Suprapubic skin (tissue), 4 donors: ENCODE results near the gene TMEM213. TPM values are rescaled to one million over a fixed set of nuclear protein-coding genes. Genes with fewer than 3 reads are reported as not detected.

Experiments used
- DNase-seq, 2 donors: peaks; one replicate each; pipeline ENCODE4 v3.0.0-alpha.2; 2019; ENCODE audit warnings: low spot score in 2 of 2
- H3K27ac ChIP-seq: fragments of 200-600 bp; sonication (generic); one replicate; pipeline ENCODE4 v1.5.1; 2019
- H3K27me3 ChIP-seq: fragments of 200-600 bp; sonication (generic); one replicate; pipeline ENCODE4 v1.5.1; 2019
- H3K36me3 ChIP-seq: fragments of 200-600 bp; sonication (generic); one replicate; pipeline ENCODE4 v1.5.1; 2019
- H3K4me1 ChIP-seq: fragments of 200-600 bp; sonication (generic); one replicate; pipeline ENCODE4 v1.5.1; 2019
- H3K4me3 ChIP-seq: fragments of 200-600 bp; sonication (generic); one replicate; pipeline ENCODE4 v1.5.1; 2019; ENCODE audit warnings: mild to moderate bottlenecking
- H3K9me3 ChIP-seq: fragments of 200-600 bp; sonication (generic); one replicate; pipeline ENCODE4 v1.5.1; 2019
- CTCF ChIP-seq, 2 donors: fragments of 200-600 bp in 1 of 2; fragments of 450-650 bp in 1 of 2; sonication (generic) in 1 of 2; IDR thresholded peaks; one replicate each; pipeline ENCODE4 v1.5.1; 2016 to 2019; ENCODE audit warnings: antibody characterized with exemption in 2 of 2, mild to moderate bottlenecking in 1 of 2, moderate library complexity in 1 of 2
- EP300 ChIP-seq: sonication (generic); formaldehyde crosslinking; IDR thresholded peaks from one replicate; pipeline ENCODE4 v1.6.1; 2017; ENCODE audit warnings: antibody characterized with exemption
- POLR2A ChIP-seq, 2 donors: fragments of 450-650 bp; IDR thresholded peaks; one replicate each; pipeline ENCODE4 v1.6.1; 2017; ENCODE audit warnings: antibody characterized with exemption in 2 of 2, mild to moderate bottlenecking in 2 of 2, moderate library complexity in 2 of 2
- POLR2AphosphoS5 ChIP-seq, 3 donors: sonication (generic); formaldehyde crosslinking; IDR thresholded peaks; one replicate each; pipeline ENCODE4 v1.6.1; 2017; ENCODE audit warnings: antibody characterized with exemption in 3 of 3
- WGBS: methylation state at CpG from one replicate; pipeline ENCODE4 v1.1.5; 2018; 5-methylcytosine and 5-hydroxymethylcytosine counted together
- total RNA-seq, 4 donors: library from RNA; depleted of rRNA; stranded (reverse); fragments of >200 nt; gene quantifications; one replicate each; pipeline ENCODE4 v1.1.0, GENCODE V29; 2016

Gene TMEM213
- total RNA-seq, 4 donors from 2014 or later: 11.4 to 20.8 (median 14.8) TPM

GRCh38 chr7:138869353-138869752 is 71.6 kb downstream of the TMEM213 start:
- Histone ChIP-seq H3K4me1 (no peaks in the 10 kb centered on the region), H3K27ac (no peak overlapping the region), H3K27me3 (no peaks in the 10 kb centered on the region), H3K9me3 (no peaks in the 10 kb centered on the region), H3K4me3 (no peak overlapping the region), H3K36me3 (peaks cover 18% of the 10 kb centered on the region)
- WGBS: 98% methylated on average over 30 of the region's 30 CpGs
- no peak for DNase-seq
- TF ChIP-seq EP300: no peak
- no peak for TF ChIP-seq POLR2AphosphoS5 (IDR thresholded peaks at IDR 0.05)
- no peak for TF ChIP-seq POLR2A (IDR thresholded peaks at IDR 0.05)
- no peak for TF ChIP-seq CTCF (IDR thresholded peaks at IDR 0.05)

GRCh38 chr7:138871065-138871813 is 73.4 kb downstream of the TMEM213 start:
- no peak for TF ChIP-seq EP300
- TF ChIP-seq CTCF (IDR thresholded peaks at IDR 0.05): no peak
- TF ChIP-seq POLR2AphosphoS5 (IDR thresholded peaks at IDR 0.05): no peak
- TF ChIP-seq POLR2A (IDR thresholded peaks at IDR 0.05): no peak
- Histone ChIP-seq H3K36me3 (peaks cover 18% of the 10 kb centered on the region), H3K27me3 (no peaks in the 10 kb centered on the region), H3K27ac (no peak overlapping the region), H3K4me3 (no peak overlapping the region), H3K9me3 (no peaks in the 10 kb centered on the region), H3K4me1 (no peaks in the 10 kb centered on the region)
- 98% methylated on average over 21 of the region's 21 CpGs for WGBS
- no peak for DNase-seq

- Histone ChIP-seq H3K4me1 (no peaks in the 10 kb centered on the region), H3K27ac (no peak overlapping the region), H3K27me3 (no peaks in the 10 kb centered on the region), H3K9me3 (no peaks in the 10 kb centered on the region), H3K4me3 (no peak overlapping the region), H3K36me3 (peaks cover 18% of the 10 kb centered on the region)
- no peak for DNase-seq
- 93% methylated on average over 5 of the region's 5 CpGs for WGBS
- TF ChIP-seq EP300: no peak
- TF ChIP-seq POLR2A (IDR thresholded peaks at IDR 0.05): no peak
- TF ChIP-seq CTCF (IDR thresholded peaks at IDR 0.05): no peak
- TF ChIP-seq POLR2AphosphoS5 (IDR thresholded peaks at IDR 0.05): no peak
These were observed 74.0 kb downstream of the TMEM213 start for GRCh38 chr7:138871814-138872090.

GRCh38 chr7:138872576-138872975 is 74.8 kb downstream of the TMEM213 start:
- H3K27ac ChIP-seq: no peak overlapping the region
- no peak overlapping the region for H3K4me3 ChIP-seq
- no peaks in the 10 kb centered on the region for H3K27me3 ChIP-seq
- H3K9me3 ChIP-seq: no peaks in the 10 kb centered on the region
- TF ChIP-seq CTCF (IDR thresholded peaks at IDR 0.05) (no peak), EP300 (no peak), POLR2A (IDR thresholded peaks at IDR 0.05) (no peak), POLR2AphosphoS5 (IDR thresholded peaks at IDR 0.05) (no peak)
- 78% methylated on average over 4 of the region's 4 CpGs for whole genome bisulfite sequencing
- DNase-seq: no peak
- no peaks in the 10 kb centered on the region for H3K4me1 ChIP-seq
- peaks cover 17% of the 10 kb centered on the region for H3K36me3 ChIP-seq

GRCh38 chr7:138873220-138873892 is 75.6 kb downstream of the TMEM213 start:
- DNase-seq: no peak
- Histone ChIP-seq H3K27me3 (no peaks in the 10 kb centered on the region), H3K36me3 (peaks cover 12% of the 10 kb centered on the region), H3K4me1 (no peaks in the 10 kb centered on the region), H3K27ac (no peak overlapping the region), H3K4me3 (no peak overlapping the region), H3K9me3 (no peaks in the 10 kb centered on the region)
- TF ChIP-seq CTCF (IDR thresholded peaks at IDR 0.05) (no peak), POLR2A (IDR thresholded peaks at IDR 0.05) (no peak), POLR2AphosphoS5 (IDR thresholded peaks at IDR 0.05) (no peak), EP300 (no peak)
- WGBS: 65% methylated on average over 5 of the region's 5 CpGs
